Measurements from ENCODE around the gene A4GALT. TPM values are rescaled to one million over a fixed set of nuclear protein-coding genes. Genes with fewer than 3 reads are reported as not detected.

The A4GALT gene
- total RNA-seq, 2 donors from 2014 or later: 34.7 to 40.0 TPM

DNA sequence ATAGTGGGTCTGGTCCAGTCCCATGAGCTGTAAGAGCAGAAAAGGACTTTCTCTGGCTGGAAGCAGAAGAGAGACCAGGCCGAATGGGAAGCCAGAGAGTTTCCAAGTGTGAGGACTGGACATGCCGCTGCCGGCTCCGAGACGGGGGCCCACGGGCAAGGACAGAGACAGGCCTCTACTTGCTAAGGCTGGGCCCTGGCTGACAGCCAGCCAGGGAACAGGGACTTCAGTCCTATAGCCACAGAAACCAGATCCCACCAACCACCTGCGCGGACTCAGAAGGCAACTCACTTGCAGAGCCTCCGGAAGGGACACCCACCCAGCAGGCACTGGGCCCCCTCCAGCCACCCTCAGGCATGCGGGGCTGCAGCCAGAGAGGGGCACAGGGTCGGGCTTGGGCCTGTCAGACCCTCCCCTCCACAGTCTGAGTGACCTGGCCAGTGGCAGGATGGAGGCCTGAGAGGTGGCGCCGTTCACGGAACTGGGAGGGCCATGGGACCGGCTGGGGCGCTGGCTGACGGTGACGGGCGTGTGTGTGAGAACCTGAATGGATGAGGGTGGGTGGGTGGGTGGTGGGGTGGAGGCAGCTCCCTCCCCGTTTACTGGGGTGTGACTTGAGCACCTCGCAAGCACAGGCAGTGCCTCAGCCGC lies 47.8 kb upstream of the A4GALT start:
- no peaks in the 10 kb centered on the region for H3K9me3 ChIP-seq
- no peaks in the 10 kb centered on the region for H3K36me3 ChIP-seq
- no peak overlapping the region for H3K4me3 ChIP-seq
- H3K4me1 ChIP-seq (replicated peaks): no peaks in the 10 kb centered on the region
- intact Hi-C loops (cut with DNase I): no loop called here
- TF ChIP-seq POLR2AphosphoS5 (IDR thresholded peaks at IDR 0.05) (no peak), CTCF (IDR thresholded peaks at IDR 0.05) (no peak), POLR2A (IDR thresholded peaks at IDR 0.05) (no peak)
- H3K27ac ChIP-seq: no peak overlapping the region
- 64% methylated on average over 18 of the region's 22 CpGs for WGBS
- H3K27me3 ChIP-seq (replicated peaks; ENCODE audit: insufficient read depth): no peaks in the 10 kb centered on the region
- DNase-seq (ENCODE audit: low spot score): peak; percentile 50

DNA sequence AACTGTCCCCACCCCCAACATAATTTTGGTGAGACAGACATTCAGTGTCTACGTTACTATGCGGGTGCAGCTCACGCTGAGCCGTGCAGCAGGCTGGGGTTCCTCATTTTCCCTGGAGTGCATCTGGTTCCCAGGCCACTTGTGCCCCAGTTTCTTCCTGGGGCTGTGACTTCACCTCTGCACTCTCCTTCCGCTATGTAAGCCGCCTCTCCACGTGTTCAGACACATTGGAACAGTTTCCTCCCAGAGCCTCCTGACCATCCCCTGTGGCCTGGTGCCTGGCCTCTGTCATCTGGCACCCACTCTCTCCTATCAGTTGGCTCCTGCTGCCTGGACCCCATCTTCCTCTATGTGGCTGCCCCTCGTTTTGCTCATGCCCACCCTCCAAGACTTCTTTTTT lies 46.2 kb upstream of the A4GALT start:
- no peak overlapping the region for H3K27ac ChIP-seq
- DNase-seq (ENCODE audit: low spot score): no peak
- no peaks in the 10 kb centered on the region for H3K9me3 ChIP-seq
- TF ChIP-seq CTCF (IDR thresholded peaks at IDR 0.05) (no peak), POLR2A (IDR thresholded peaks at IDR 0.05) (no peak), POLR2AphosphoS5 (IDR thresholded peaks at IDR 0.05) (no peak)
- WGBS: 83% methylated on average over 8 of the region's 8 CpGs
- H3K4me1 ChIP-seq (replicated peaks): no peaks in the 10 kb centered on the region
- intact Hi-C loops (cut with DNase I): no loop called here
- H3K36me3 ChIP-seq: no peaks in the 10 kb centered on the region
- no peaks in the 10 kb centered on the region for H3K27me3 ChIP-seq (replicated peaks; ENCODE audit: insufficient read depth)
- no peak overlapping the region for H3K4me3 ChIP-seq

- TF ChIP-seq POLR2A (IDR thresholded peaks at IDR 0.05) (no peak), POLR2AphosphoS5 (IDR thresholded peaks at IDR 0.05) (no peak), CTCF (IDR thresholded peaks at IDR 0.05) (no peak)
- no peak overlapping the region for H3K4me3 ChIP-seq
- intact Hi-C loops (cut with DNase I): no loop called here
- H3K36me3 ChIP-seq: no peaks in the 10 kb centered on the region
- H3K4me1 ChIP-seq (replicated peaks): no peaks in the 10 kb centered on the region
- WGBS: 81% methylated on average over 11 of the region's 11 CpGs
- no peaks in the 10 kb centered on the region for H3K27me3 ChIP-seq (replicated peaks; ENCODE audit: insufficient read depth)
- no peak overlapping the region for H3K27ac ChIP-seq
- no peaks in the 10 kb centered on the region for H3K9me3 ChIP-seq
- no peak for DNase-seq (ENCODE audit: low spot score)
Observed at GRCh38 chr22:42764895-42765363, 44.3 kb upstream of the A4GALT start.

DNA sequence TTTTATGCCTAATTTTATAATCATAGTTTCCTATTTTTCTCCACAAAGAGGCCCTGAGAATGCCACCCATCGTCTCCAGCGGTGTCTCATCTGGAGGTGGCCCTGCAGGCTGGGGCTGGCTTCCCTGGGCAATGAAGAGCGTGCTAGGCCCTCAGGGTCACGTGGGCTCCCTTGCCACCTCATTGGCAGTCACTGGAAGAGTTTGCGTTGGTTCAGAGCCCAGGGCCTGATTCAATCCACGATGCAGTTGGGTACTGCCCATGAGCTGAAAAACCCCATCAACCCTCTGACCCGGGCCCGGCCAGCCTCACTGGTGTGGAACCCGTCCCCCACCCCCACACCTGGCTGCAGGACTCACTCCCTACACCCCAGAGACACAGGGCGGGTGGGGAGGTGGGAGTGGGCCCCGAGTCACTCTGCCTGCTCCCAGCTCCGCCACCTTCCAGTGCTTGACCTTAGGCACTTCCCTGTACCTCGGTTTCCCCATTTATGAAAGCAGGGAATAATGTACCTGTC lies 43.4 kb upstream of the A4GALT start:
- Histone ChIP-seq H3K9me3 (no peaks in the 10 kb centered on the region), H3K4me3 (no peak overlapping the region), H3K4me1 (replicated peaks) (no peaks in the 10 kb centered on the region), H3K27ac (no peak overlapping the region), H3K27me3 (replicated peaks; ENCODE audit: insufficient read depth) (no peaks in the 10 kb centered on the region), H3K36me3 (no peaks in the 10 kb centered on the region)
- DNase-seq (ENCODE audit: low spot score): no peak
- TF ChIP-seq POLR2A (IDR thresholded peaks at IDR 0.05): no peak
- no peak for TF ChIP-seq POLR2AphosphoS5 (IDR thresholded peaks at IDR 0.05)
- TF ChIP-seq CTCF (IDR thresholded peaks at IDR 0.05): no peak
- intact Hi-C loops (cut with DNase I): no loop called here
- 85% methylated on average over 13 of the region's 13 CpGs for WGBS
